Right cardiac atrium (tissue), 5 donors: ENCODE measurements around the gene PGPEP1. TPM values are rescaled to one million over a fixed set of nuclear protein-coding genes. Genes with fewer than 3 reads are reported as not detected.
A peak's percentile ranks its signal among the peaks of the same experiment; 100 is the strongest.
"Not testable (repeated sequence)": the region's sequence is repeated elsewhere in the genome, so short reads cannot be mapped to it uniquely, and the experiment has no call there.

Experiments
- ATAC-seq, 2 donors: fragments of 200-7000 bp; cut with Tn5 transposase; one replicate each; pipeline versions ENCODE4 v1.8.0 to v1.9.1; 2020; ENCODE audit warnings: moderate library complexity in 2 of 2, mild to moderate bottlenecking in 1 of 2
- DNase-seq, 3 donors: peaks; one replicate each; pipeline ENCODE4 v3.0.0-alpha.2; 2020
- H3K27ac ChIP-seq: one replicate; pipeline ENCODE4 v1.5.1; 2013; ENCODE audit warnings: mild to moderate bottlenecking, low read length, control low read depth, moderate library complexity
- H3K27me3 ChIP-seq: one replicate; pipeline ENCODE4 v1.6.1; 2013; ENCODE audit not compliant: control insufficient read depth, insufficient read depth
- H3K4me1 ChIP-seq: one replicate; pipeline ENCODE4 v1.6.1; 2013; ENCODE audit warnings: low read length; ENCODE audit not compliant: control insufficient read depth, insufficient read depth
- H3K4me3 ChIP-seq: one replicate; pipeline ENCODE4 v1.5.1; 2013; ENCODE audit warnings: low read length, control low read depth
- H3K9me3 ChIP-seq: one replicate; pipeline ENCODE4 v1.6.1; 2013; ENCODE audit warnings: low read length; ENCODE audit not compliant: control insufficient read depth
- WGBS: extraction: QIAGEN DNeasy Blood & Tissue Kit; methylation state at CpG from one replicate; pipeline ENCODE4 v1.1.7; 2013; 5-methylcytosine and 5-hydroxymethylcytosine counted together
- intact Hi-C, 4 donors: fragments of 100-400 bp; cut with DNase I; formaldehyde crosslinking; loops; one replicate each; pipeline versions ENCODE4 v1.11.0 to v1.14.0; 2022 to 2023
- polyA plus RNA-seq: library from polyadenylated mRNA; stranded (reverse); fragments of 200-250 nt; gene quantifications from one replicate; pipeline ENCODE4 v1.2.3, GENCODE V29; 2013
- total RNA-seq, 4 donors: library from RNA; stranded (reverse); fragmentation: NEBNext Ultra II Directional; extraction: Animal tissue kit (Norgen Biotek cat#: 25700); gene quantifications; one replicate each; pipeline ENCODE4 v1.2.1, GENCODE V29; 2021
- donor health status: healthy with polysubstance abuse.
- donor health status: DM: no; HTN: yes; CAD: no.
- donor health status: DM: no; HTN: no; CAD: no.
- donor health status: DM: no; HTN: yes; CAD: no; lungs with severe emphysema.
- donor health status: DM: yes; HTN: yes; CAD: no.

Gene PGPEP1
- total and polyA plus RNA-seq, 5 donors, result 17.4 to 42.0 (median 34.5) TPM

GRCh38 chr19:18349524-18350128 is 9.2 kb downstream of the PGPEP1 start:
- intact Hi-C loops, result loop anchor here (2.0 to 10.0 kb wide), 4 partner anchors 48 to 63 kb away; partner anchors contain the start of gene LRRC25 (in 1 of the 4)
- DNase-seq (peak; percentile 34 to 76 (median 69)), ATAC-seq (peak in 1 of 2 donors; percentile 66)

GRCh38 chr19:18350490-18350889 is 10.1 kb downstream of the PGPEP1 start:
- no peak for DNase-seq
- intact Hi-C loops, result loop anchor here in 2 of 4 donors (5.0 kb wide), 2 partner anchors 47 to 62 kb away; partner anchors contain the start of gene LRRC25 (in 1 of the 2)
- no peaks in the 10 kb centered on the region for H3K4me1 ChIP-seq
- ATAC-seq, result no peak
- no peak overlapping the region for H3K27ac ChIP-seq
- no peak overlapping the region for H3K4me3 ChIP-seq
- H3K9me3 ChIP-seq, result no peaks in the 10 kb centered on the region
- no peaks in the 10 kb centered on the region for H3K27me3 ChIP-seq
- 85% methylated on average over 9 of the region's 9 CpGs for WGBS

More at GRCh38 chr19:18349524-18350128, 9.2 kb downstream of the PGPEP1 start:
- Histone ChIP-seq H3K27me3 (no peaks in the 10 kb centered on the region), H3K4me3 (no peak overlapping the region), H3K27ac (no peak overlapping the region), H3K4me1 (no peaks in the 10 kb centered on the region), H3K9me3 (no peaks in the 10 kb centered on the region)
- 62% methylated on average over 12 of the region's 12 CpGs for WGBS

- intact Hi-C loops, result loop anchor here in 2 of 4 donors (5.0 kb wide), 2 partner anchors 46 to 61 kb away; partner anchors contain the start of gene LRRC25 (in 1 of the 2)
- Histone ChIP-seq H3K4me3 (no peak overlapping the region), H3K4me1 (no peaks in the 10 kb centered on the region), H3K27ac (no peak overlapping the region), H3K9me3 (no peaks in the 10 kb centered on the region), H3K27me3 (no peaks in the 10 kb centered on the region)
- 91% methylated on average over 7 of the region's 7 CpGs for WGBS
- no peak for ATAC-seq
- DNase-seq, result no peak
Observed at GRCh38 chr19:18351544-18351943, 11.1 kb downstream of the PGPEP1 start.

- Histone ChIP-seq H3K4me3 (no peak overlapping the region), H3K27me3 (no peaks in the 10 kb centered on the region), H3K27ac (no peak overlapping the region), H3K4me1 (no peaks in the 10 kb centered on the region), H3K9me3 (no peaks in the 10 kb centered on the region)
- ATAC-seq (no peak), DNase-seq (no peak)
- intact Hi-C loops, result loop anchor here in 2 of 4 donors (5.0 kb wide), 2 partner anchors 44 to 59 kb away; partner anchors contain the start of gene LRRC25 (in 1 of the 2)
- WGBS, result 92% methylated on average over 8 of the region's 8 CpGs
Observed at GRCh38 chr19:18353378-18354005, 13.1 kb downstream of the PGPEP1 start.

GRCh38 chr19:18354743-18355142 is 14.3 kb downstream of the PGPEP1 start:
- not testable (repeated sequence) for H3K27me3 ChIP-seq, H3K4me3 ChIP-seq, H3K4me1 ChIP-seq, H3K27ac ChIP-seq, ATAC-seq, DNase-seq, H3K9me3 ChIP-seq
- WGBS, result 97% methylated on average over 7 of the region's 7 CpGs
- intact Hi-C loops, result loop anchor here in 2 of 4 donors (5.0 kb wide), 2 partner anchors 43 to 58 kb away; partner anchors contain the start of gene LRRC25 (in 1 of the 2)

- no peak for DNase-seq
- intact Hi-C loops, result no loop called here
- Histone ChIP-seq H3K27me3 (no peaks in the 10 kb centered on the region), H3K27ac (no peak overlapping the region), H3K9me3 (no peaks in the 10 kb centered on the region), H3K4me3 (no peak overlapping the region), H3K4me1 (no peaks in the 10 kb centered on the region)
- ATAC-seq, result no peak
- 95% methylated on average over 3 of the region's 3 CpGs for WGBS
Observed at GRCh38 chr19:18357041-18357440, 16.6 kb downstream of the PGPEP1 start.

- intact Hi-C loops, result no loop called here
- no peaks in the 10 kb centered on the region for H3K27me3 ChIP-seq
- no peak overlapping the region for H3K27ac ChIP-seq
- no peaks in the 10 kb centered on the region for H3K4me1 ChIP-seq
- no peaks in the 10 kb centered on the region for H3K9me3 ChIP-seq
- 94% methylated on average over 8 of the region's 8 CpGs for WGBS
- no peak overlapping the region for H3K4me3 ChIP-seq
- ATAC-seq (no peak), DNase-seq (no peak)
Observed at GRCh38 chr19:18361646-18362045, 21.2 kb downstream of the PGPEP1 start.

GRCh38 chr19:18362934-18363542 is 22.6 kb downstream of the PGPEP1 start:
- Histone ChIP-seq H3K9me3 (no peaks in the 10 kb centered on the region), H3K27me3 (no peaks in the 10 kb centered on the region), H3K4me1 (no peaks in the 10 kb centered on the region), H3K4me3 (no peak overlapping the region), H3K27ac (no peak overlapping the region)
- intact Hi-C loops, result no loop called here
- WGBS, result 93% methylated on average over 17 of the region's 17 CpGs
- DNase-seq, result no peak
- ATAC-seq, result no peak

- Histone ChIP-seq H3K27me3 (no peaks in the 10 kb centered on the region), H3K27ac (no peak overlapping the region), H3K4me3 (no peak overlapping the region), H3K4me1 (no peaks in the 10 kb centered on the region), H3K9me3 (no peaks in the 10 kb centered on the region)
- intact Hi-C loops, result no loop called here
- no peak for ATAC-seq
- WGBS, result 80% methylated on average over 6 of the region's 6 CpGs
- DNase-seq, result no peak
Observed at GRCh38 chr19:18363787-18364186, 23.4 kb downstream of the PGPEP1 start.

GRCh38 chr19:18364277-18364825 is 24.0 kb downstream of the PGPEP1 start:
- WGBS, result 48% methylated on average over 11 of the region's 11 CpGs
- intact Hi-C loops, H3K4me1 ChIP-seq, H3K9me3 ChIP-seq, H3K27me3 ChIP-seq, DNase-seq, H3K4me3 ChIP-seq: not testable (repeated sequence)
- peak in 1 of 2 donors; percentile 6 for ATAC-seq
- peak overlapping the region; percentile 5 for H3K27ac ChIP-seq
